Fibroblast of the conjunctiva (primary cell): ENCODE results near the gene SMAD2.

Experiments
- DNase-seq: peaks from one replicate; pipeline ENCODE4 v3.0.0-alpha.2; 2010; ENCODE audit warnings: low read depth

The SMAD2 gene

DNA sequence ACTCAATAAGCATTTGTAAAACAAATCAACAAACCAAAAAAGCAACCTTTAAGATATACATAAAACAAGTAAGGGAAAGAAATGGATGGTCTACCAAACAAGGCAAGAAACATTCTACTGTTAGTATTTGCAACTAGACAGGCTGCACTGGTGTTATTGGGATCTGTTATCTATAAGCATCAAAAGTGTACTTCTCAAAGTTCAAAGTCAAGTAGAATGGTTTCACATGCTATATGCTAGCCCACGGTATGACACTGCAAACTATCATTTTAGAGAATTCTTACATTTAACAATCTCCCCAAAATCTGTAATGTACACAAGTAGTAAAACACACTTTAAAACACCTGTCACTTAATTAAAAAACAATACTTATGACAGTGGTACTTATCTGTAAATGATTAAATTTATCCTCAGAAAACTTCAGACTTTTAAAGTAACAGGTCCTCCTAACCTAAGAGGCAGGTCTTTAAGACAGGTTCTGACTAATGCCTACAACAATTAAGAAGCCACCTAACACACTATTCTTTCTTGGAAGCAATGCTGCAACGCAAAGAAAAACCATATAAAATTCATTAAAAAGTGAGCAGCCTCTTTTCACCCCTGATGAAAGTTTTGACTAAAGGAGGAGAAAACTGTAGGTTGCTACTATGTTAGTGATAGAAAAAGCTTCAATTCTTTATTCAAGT lies 34.8 kb downstream of the SMAD2 start:
- DNase-seq: no peak

DNA sequence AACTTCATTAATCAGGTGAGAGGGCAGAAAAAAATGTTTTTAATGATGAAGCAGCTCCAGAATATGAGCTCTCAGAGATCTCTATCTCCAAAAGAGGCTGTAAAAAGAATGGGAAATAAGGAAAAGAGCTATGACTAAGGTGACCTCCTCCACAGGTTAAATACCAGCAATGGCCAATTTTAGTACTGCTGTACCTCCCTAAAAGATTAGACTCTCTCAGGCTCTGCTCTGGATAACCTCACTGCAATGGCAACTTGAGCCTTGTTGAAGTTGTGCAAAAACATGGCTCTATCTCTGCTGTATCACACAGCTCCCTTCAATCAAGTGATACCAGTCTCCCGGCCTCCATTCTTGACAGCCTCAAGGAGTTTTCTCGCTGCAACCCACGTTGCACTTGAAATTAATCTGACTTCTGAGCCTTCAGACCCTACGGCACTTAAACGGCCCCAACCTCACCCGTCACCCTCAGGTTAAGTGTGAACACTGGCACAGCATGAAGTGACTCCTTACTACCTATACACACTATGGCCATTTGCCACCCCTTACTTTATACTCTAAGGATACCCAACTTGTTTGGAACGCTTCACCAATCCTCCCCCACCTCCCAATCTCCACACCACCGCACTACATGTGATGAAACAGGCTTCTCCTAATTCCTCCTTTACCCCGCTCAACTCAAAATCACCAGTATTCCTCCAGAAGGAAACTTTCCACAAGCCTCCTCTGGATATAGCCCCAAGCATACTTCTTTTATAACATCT lies 36.3 kb downstream of the SMAD2 start:
- no peak for DNase-seq

DNA sequence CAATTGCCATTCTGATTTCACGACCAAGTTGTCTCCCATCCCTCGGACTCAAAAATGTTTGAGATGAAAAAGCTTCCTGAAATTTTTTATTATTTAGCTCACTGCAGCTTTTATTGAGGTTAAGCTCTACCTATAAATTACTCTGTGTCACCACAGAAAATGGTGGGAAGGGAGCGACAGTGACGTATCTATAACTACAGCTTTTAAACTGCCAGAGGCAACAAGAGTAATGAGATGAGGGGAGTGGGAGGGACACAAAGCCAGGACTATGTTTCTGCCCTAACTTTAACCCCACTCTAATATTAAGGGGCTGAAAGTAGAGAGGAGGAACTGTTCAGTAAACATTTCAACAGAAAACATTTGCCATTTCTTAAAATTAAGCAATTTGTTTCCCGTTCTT lies 37.4 kb downstream of the SMAD2 start:
- DNase-seq: no peak

DNA sequence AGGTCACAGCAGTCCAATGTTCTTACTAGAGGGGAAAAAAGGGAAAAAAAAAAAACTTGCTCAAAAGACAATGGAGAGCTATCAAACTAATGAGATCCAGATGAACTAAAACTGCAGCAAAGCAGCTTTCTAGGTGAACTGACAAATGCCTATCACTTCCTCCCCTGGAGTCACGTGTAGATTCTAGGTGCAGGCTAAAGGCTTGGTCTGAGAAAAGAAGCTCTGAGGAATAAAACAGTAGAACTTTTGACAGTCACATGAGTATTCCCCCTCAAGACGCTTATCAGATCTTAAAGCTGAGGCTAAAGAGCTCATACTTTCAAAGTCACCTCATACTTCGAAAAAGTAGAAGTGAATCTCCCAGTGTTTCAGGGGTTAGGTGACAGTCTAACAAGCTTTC lies 42.3 kb downstream of the SMAD2 start:
- no peak for DNase-seq

DNA sequence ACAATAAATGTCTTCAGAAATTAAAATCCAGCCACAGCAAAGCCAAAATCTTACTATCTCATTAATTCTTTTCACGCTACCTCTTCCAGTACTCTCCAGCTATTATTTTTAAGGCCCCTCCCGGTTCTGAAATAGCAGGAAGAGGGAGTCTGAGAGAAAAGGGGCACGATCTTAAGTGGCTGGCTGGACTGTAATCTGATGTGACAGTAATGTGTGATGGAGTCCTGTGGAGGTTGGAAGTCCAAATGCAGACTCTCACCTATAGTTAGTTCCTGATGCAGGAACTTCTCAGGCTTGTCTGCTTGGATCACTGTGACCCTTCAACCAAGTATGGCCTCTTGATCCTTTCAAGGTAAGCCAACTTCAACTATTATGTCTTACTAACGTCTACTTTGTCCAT lies 43.2 kb downstream of the SMAD2 start:
- no peak for DNase-seq

DNA sequence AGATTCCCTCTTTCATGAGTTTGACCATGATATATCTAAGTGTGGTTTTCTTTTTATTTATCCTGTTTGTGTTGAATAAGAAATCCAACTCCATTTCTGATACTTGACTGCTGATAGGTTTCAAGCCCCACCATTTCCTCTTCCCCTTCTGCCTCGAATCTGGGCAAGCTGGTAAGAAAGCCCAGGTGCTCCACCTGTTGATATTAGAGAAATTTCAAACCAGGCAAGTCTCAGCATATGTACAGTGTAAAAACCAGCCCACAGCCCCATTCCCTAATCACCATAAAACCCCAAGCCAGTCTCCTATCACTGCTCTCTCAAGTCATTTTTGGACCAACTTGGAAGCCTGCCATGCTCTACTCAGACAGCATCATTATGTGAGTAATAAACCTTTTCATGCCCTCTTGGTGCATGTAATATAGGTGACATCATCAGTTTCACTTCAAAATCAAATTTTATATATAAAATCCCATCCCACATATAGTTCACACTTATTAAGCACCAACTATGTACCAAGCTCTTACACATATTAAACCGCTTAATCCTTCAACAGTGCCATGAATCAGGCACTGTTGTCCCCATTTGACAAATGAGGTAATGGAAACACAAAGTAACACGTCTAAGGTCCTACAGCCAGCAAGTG lies 46.6 kb downstream of the SMAD2 start:
- no peak for DNase-seq

DNA sequence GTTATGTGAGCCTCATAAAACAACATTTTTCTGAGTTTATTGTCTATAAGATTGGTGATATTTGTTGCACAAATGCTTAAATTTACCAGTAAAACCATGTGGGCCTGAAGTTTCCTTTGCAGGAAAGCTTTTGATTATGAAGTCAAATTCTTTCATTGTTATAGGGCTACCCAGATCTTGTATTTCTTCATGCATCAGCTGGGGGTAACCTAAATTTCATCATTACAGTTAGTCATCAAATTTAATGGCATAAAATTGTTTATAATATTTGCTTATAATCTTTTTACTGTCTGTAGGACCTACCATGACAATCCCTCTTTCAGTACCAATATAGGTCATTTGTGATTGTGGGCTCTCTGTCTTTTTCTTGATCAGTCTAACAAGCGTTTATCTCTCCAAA lies 47.8 kb downstream of the SMAD2 start:
- DNase-seq: no peak

DNA sequence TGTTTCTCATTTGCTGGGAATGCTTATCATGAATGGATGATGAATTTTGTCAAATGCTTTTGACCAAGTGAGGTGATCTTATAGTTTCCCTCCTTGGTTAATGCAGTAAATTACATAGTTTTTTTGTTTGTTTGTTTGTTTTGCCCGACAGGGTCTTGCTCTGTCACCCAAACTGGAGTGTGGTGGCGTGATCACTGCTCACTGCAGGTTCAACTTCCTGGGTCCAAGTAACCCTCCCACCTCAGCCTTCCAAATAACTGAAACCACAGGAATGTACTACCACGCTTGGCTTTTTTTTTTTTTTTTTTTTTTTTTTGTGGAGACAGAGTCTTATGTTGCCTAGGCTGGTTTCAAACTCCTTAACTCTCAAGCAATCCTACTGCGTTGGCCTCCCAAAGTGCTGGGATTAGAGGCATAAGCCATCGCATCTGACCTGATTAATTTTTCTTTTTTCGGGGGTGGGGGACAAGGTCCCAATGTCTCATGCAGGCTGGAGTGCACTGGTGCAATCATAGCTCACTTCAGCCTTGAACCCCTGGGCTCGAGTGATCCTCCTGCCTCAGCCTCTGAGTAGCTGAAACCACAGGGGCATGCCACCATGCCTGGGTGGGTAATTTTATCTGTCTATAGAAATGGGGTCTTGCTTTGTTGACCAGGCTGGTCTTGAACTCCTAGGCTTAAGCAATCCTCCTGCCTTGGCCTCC lies 48.6 kb downstream of the SMAD2 start:
- DNase-seq: peak; percentile 6

DNA sequence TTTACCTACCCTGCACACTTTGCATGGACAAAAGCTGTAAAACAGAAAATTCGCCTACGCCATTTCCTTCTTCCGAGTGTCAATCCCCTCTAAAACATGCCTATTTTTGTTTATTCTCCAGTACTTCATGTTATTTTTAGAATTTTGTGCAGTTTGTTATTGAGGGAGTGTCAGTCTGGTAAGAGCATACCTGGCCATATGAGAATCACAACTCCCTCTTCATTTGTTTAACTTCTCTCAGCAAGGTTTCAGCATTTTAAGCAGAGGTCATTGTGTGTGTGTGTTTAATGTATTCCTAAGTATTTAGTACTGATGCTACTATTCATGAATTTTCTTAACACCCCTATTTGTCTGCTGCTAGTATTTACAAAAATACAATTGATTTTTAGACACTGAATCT lies 49.4 kb downstream of the SMAD2 start:
- DNase-seq: no peak

DNA sequence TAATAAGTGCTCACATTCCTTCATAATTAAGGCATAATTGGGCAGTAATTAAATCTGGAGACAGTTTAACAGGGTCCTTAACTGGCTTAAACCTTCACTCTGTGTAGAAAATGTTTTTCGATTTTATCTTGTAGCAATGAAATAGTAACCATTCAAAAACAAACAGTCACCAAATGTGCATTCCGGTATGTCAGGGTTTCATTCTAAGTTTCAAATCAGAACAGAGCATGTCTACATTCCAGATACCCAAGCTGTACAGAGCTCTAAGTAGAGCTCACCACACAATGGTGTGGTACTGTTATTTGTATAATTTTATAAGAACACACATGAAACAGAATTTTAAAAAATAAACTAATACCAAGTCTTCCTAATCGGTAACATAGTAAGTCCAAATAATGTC lies 52.6 kb downstream of the SMAD2 start:
- no peak for DNase-seq

DNA sequence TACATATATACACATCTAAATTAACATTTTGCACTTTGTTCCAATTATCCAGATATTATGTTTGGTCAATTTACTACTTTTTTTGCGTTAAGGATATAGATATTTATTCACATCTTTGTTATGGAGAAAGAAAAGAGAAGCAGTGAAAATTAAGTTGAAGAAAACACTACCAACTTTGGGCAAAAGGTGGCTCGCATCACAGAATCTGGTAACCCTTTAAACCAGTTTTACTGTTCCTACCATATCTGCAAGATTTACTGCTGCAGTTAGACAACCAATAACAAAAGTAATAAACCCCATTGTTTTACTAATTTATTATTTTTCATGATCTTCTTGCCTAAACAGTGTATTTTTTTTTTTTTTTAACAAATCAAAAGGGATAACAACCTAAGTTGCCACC lies 53.6 kb downstream of the SMAD2 start:
- no peak for DNase-seq

DNA sequence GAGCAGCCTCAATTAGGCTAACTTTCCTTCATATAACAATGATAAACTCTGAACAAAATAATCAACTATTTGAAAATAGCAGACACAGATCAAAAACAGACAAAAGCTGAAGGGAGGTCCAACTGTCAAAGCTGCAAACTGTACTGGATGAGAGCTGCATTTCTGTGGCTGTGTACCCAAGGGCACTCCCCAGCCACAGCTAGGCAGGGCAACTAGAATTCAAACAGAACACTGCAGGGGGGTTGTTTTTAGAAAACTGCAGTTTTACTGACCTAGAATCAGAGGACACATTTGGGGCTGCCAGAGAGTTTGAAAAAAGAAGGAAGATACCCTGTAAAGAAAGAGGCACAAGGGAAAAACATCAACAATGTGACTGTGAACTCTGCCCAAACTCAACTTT lies 56.8 kb downstream of the SMAD2 start:
- DNase-seq: no peak

DNA sequence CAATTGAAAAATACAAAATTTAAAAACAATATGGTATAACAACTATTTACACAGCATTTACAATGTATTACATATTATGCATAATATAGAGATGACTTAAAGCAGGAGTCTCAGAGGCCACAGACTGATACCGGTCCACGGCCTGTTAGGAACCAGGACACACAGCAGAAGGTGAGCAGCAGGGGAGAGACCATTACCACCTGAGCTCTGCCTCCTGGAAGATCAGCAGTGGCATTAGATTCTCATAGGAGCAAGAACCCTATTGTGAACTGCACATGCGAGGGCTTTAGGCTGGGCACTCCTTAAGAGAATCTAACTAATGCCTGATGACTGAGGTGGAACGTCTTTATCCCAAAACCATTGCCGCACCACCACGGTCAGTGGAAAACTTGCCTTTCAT lies 58.0 kb downstream of the SMAD2 start:
- no peak for DNase-seq

DNA sequence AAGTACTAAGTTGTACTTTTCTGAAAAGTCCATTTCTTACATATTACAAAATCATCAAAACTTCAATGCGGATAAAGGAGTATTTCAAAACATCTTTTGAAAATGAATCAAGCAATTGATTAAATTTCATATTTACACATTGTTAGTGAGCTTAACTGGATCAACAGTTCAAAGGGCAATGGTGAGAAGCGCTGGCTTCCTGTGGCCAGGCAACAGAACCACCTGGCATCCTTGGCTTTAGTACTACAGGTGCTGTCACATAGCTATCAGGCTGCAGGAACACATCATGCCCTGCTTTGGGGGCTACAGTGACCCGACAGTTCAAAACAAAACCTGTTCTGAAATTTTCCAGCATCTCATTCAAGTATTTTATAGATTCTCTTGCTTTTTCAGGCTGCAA lies 59.2 kb downstream of the SMAD2 start:
- DNase-seq: no peak

DNA sequence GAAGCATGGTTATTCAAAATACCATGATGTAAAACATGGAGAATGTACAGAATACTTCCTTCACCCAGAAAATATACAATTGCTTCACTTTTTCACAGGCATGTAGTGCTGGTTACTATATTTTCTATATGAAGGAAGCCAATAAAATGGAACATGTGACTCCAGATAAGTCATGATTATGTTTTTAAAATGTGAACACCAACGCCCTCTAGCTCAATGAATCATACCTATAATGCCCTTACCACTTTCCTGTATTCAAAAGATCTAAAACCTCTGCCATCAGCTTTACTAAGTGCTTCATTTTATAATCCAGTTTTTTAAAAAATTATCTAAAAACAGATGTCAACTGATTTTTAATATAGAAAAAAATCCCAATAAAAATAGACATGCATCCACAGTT lies 59.9 kb downstream of the SMAD2 start:
- no peak for DNase-seq

DNA sequence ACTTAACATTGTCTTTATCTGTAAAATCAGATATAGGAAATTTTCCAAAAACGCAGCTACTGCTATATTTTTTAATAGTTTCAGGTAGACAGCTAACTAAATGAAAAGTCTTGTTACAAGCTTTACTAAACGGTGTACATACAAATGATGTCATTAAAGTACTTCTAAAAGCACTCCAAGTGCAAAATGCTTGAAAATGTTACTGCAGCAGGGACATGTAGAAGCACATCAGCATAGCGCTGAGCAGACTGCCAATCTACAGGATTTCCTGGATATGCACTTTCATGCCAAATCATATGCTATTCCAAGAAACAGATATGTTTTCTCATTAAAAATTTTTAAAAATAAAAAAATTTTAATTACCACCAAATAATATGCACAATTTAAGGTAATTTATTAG lies 61.7 kb downstream of the SMAD2 start:
- DNase-seq: no peak

DNA sequence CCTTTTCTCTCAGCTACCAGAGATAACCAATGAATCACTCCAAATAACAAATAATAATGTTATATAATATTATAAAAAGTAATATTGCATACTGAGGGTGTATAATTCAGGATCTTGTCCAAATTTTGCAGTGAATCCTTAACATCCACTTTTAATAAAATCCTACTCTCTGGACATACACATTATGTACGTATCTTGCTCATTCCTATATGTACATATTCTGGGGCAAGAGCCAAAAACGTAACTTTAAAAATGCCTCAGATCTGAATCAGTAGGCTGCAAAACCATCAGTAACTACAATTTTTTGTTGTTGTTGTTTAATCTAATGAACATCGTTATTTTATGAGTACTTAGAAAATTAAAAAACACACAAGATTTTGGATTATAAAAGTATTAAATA lies 65.3 kb downstream of the SMAD2 start:
- no peak for DNase-seq

DNA sequence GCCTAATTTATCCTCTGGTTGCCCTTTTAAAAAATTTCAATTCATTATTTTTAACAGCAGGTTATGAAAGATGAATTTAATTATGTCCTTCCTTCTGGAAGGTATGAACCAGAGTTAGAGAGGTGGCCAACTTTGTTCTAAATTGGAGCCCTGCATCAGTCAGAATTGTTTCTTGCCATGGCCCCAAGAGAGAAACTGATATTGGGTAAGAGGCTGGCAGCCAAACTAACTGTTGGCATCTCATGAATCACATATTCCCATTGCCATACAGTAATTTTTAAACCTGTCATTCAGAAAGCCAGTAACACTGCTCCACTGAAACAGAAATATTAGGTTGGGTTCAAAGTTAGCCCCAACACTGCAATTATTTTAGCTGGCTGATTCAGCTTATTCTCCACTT lies 67.4 kb downstream of the SMAD2 start:
- no peak for DNase-seq

DNA sequence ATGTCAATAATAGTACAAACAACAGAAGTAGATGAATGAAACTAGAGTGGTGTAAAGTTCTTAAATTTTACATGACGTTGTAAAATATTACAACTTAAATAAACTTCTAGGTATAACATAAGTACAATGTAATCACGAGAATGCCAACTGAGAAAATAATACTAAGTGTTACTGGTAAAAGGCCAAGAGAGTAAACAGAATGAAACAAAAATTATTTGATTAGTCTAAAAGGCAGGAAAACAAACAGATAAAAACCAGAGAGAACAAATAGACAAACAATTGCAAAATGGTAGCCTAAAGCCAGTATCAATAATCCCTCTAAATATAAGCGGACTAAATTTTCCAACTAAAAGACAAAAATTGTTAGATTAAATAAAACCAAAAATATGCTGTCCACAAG lies 71.9 kb downstream of the SMAD2 start:
- DNase-seq: no peak

DNA sequence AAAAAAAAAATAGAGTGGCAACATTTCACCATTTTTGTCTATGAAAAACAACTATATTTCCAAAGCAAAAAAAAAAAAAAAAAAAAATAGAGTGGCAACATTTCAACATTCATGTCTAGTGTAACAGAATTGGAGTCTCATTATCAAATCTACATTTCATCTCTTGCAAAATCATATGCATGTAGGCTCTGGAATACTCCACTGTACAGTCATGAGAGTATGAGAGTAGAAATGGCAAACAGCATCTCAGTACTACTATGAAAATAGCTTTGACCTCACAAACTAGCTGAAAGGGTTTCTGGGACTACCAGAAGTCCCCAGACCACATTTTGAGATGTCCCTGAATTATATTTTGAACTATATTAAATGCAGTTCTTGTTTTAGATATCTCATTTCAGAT lies 82.8 kb downstream of the SMAD2 start:
- DNase-seq: no peak

DNA sequence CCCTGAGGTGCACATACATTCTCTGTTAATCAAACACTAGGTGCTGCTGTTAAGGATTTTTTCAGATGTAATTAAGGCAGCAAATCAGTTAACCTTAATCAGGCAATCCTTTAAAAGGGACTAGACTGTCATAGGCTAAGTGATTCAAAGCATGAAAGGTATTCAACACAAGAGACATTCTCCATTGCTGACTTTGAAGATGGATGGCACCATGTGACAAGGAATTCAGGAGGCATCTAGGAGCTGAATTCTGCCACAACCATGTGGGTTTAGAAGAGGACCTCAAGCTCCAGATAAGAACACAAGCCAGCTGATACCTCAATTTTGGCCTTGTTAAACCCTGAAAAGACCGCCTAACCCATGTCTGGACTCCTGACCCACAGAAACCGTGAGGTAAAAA lies 84.0 kb downstream of the SMAD2 start:
- no peak for DNase-seq

DNA sequence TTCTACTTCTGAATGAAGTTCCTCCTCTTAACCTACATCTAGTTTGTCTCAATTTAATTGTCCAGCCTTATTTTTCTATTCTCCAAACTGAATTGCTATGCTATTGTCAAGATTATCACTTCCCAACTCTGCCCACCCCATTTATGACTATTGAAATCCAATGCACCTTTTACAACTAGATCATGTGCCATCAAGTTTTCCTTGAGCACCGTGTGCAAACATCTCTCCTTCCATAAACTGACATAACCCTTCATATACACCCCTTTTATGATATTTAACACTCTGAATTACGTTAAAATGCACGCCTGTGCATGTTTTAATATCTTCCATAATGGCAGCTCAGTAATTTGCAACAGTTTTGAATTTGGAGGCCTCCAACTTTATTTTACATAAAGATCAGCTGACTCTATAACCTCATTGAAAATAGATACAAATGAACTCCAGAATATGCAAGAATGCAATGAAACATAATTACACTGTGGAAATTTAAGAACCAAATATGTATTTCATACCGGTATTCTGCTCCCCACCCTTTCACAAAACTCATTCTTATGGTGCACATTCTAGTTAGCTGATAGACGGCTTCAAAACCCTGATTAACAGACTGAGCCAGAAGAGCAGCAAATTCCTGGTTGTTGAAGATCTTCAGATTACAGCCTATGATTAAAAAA lies 85.5 kb downstream of the SMAD2 start:
- no peak for DNase-seq
